HepG2 (cell line): ENCODE data around the gene GLIS2. TPM values are rescaled to one million over a fixed set of nuclear protein-coding genes. Genes with fewer than 3 reads are reported as not detected.
A peak's percentile ranks its signal among the peaks of the same experiment; 100 is the strongest.

Experiments
- HMGA1 ChIP-seq: sonication (generic); formaldehyde crosslinking; conservative IDR thresholded peaks from 2 replicates; pipeline ENCODE4 v1.4.0; 2020; ENCODE audit warnings: missing genetic modification reagents
- ISL2 ChIP-seq: sonication (generic); formaldehyde crosslinking; IDR thresholded peaks from 2 replicates; pipeline ENCODE4 v1.5.0; 2020; ENCODE audit warnings: missing genetic modification reagents
- SOX5 ChIP-seq: IDR thresholded peaks from 2 replicates; pipeline ENCODE4 v1.6.1; 2016; ENCODE audit warnings: borderline replicate concordance
- ZMAT3 ChIP-seq: sonication (generic); formaldehyde crosslinking; conservative IDR thresholded peaks from 2 replicates; pipeline ENCODE4 v1.7.0; 2021; ENCODE audit warnings: missing genetic modification reagents
- ZNF282 ChIP-seq: fragments of 450-650 bp; IDR thresholded peaks from 2 replicates; pipeline ENCODE4 v1.6.1; 2018; ENCODE audit not compliant: partially characterized antibody
- ZNF614 ChIP-seq: IDR thresholded peaks from 2 replicates; pipeline ENCODE4 v1.6.1; 2018; ENCODE audit warnings: missing biosample characterization, missing genetic modification reagents, inconsistent platforms, borderline replicate concordance
- polyA plus RNA-seq, 8 experiments: library from polyadenylated mRNA; depleted of rRNA in 3 of 8; stranded (reverse) in 7 of 8; unstranded in 1 of 8; fragments of >200 nt; fragmentation: Illumina TruSeq in 4 of 8; extraction: Trizol in 4 of 8; gene quantifications; 2 replicates each; pipeline versions ENCODE4 v1.2.1 to v1.2.3, GENCODE V29; 2011 to 2016; ENCODE audit warnings: low read depth in 4 of 8, missing spikeins in 1 of 8, mixed read lengths in 1 of 8; ENCODE audit not compliant: insufficient read depth in 1 of 8
- total RNA-seq, 5 experiments: library from RNA; depleted of rRNA; stranded (reverse); fragments of >200 nt; fragmentation: Illumina TruSeq; extraction: Trizol; gene quantifications; 2 replicates each; pipeline ENCODE4 v1.2.3, GENCODE V29; 2016; ENCODE audit warnings: low read depth in 1 of 5
- TF ChIP-seq, protein P1 (sequence below): sonication (generic); formaldehyde crosslinking; IDR thresholded peaks from 2 replicates; pipeline ENCODE4 v1.8.1; 2023; ENCODE audit warnings: mild to moderate bottlenecking, missing genetic modification reagents
- TF ChIP-seq, protein P2 (sequence below): sonication (generic); formaldehyde crosslinking; conservative IDR thresholded peaks from 2 replicates; pipeline ENCODE4 v1.4.0; 2020; ENCODE audit warnings: mild to moderate bottlenecking, missing genetic modification reagents, moderate library complexity
- TF ChIP-seq, protein P3 (sequence below): sonication (generic); formaldehyde crosslinking; IDR thresholded peaks from 2 replicates; pipeline ENCODE4 v1.9.0; 2022; ENCODE audit warnings: low read depth, missing genetic modification reagents
- TF ChIP-seq, protein P4 (sequence below): sonication (generic); formaldehyde crosslinking; IDR thresholded peaks from 2 replicates; pipeline ENCODE4 v1.5.1; 2020; ENCODE audit warnings: mild to moderate bottlenecking, missing genetic modification reagents, moderate library complexity
- TF ChIP-seq, protein P5 (sequence below): IDR thresholded peaks from 2 replicates; pipeline ENCODE4 v1.6.1; 2012; ENCODE audit warnings: inconsistent platforms
- TF ChIP-seq, protein P6 (sequence below): sonication (generic); formaldehyde crosslinking; IDR thresholded peaks from 2 replicates; pipeline ENCODE4 v1.5.1; 2020; ENCODE audit warnings: mild to moderate bottlenecking, missing genetic modification reagents, borderline replicate concordance

Gene GLIS2
- total and polyA plus RNA-seq, 2 of the 13 experiments (the other 11 are each of a cell fraction or from before 2014, with no cell fraction given), result 0.28 to 0.29 TPM

DNA sequence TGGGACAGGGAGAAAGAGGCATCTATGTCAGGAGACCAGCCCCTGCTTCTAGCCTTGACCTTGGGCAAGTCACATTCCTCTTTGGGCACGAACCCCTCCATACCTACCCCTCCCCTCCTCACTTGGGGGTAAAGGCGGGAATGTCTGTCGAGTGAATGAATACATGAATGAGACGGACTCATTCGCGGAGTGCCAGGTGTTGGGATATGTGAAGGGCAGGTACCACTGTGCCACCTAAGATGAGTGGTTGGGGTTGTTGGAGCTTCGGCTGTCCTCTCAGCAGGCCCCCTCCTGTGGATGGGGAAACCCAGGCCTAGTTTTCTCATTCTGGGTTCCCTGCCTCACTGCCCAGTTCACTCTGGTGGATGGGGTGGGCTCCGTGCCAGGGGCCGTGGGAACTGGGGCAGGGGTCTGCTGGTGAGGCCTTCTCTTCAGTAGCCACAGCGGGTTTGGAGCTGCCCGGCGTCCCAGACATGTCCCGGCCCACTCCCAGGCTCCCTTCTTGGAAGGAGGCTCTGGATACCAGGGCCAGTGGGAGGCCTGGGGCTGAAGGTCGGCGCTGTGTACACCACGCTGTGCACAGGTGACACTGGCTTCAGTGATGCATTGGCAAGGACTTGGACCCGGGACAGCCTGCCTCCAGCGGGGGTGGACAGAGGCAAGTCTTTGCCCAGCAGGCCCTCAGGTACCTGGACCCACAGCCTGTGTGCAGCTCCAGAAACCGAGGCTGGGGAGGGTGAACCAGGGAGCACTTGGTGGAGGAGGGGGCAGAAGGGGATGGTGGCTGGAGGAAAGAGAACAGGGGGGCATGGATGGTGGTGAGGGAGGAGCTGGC, 5.6 kb downstream of the GLIS2 start (continued):
- TF ChIP-seq, protein P1, sequence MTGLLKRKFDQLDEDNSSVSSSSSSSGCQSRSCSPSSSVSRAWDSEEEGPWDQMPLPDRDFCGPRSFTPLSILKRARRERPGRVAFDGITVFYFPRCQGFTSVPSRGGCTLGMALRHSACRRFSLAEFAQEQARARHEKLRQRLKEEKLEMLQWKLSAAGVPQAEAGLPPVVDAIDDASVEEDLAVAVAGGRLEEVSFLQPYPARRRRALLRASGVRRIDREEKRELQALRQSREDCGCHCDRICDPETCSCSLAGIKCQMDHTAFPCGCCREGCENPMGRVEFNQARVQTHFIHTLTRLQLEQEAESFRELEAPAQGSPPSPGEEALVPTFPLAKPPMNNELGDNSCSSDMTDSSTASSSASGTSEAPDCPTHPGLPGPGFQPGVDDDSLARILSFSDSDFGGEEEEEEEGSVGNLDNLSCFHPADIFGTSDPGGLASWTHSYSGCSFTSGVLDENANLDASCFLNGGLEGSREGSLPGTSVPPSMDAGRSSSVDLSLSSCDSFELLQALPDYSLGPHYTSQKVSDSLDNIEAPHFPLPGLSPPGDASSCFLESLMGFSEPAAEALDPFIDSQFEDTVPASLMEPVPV (CRISPR knock-in tag), result no peak
- TF ChIP-seq HMGA1 (CRISPR knock-in tag) (no peak), ISL2 (CRISPR knock-in tag) (no peak), ZNF282 (no peak), SOX5 (no peak), ZMAT3 (CRISPR knock-in tag) (no peak), ZNF614 (CRISPR knock-in tag) (no peak)
- TF ChIP-seq, protein P2, sequence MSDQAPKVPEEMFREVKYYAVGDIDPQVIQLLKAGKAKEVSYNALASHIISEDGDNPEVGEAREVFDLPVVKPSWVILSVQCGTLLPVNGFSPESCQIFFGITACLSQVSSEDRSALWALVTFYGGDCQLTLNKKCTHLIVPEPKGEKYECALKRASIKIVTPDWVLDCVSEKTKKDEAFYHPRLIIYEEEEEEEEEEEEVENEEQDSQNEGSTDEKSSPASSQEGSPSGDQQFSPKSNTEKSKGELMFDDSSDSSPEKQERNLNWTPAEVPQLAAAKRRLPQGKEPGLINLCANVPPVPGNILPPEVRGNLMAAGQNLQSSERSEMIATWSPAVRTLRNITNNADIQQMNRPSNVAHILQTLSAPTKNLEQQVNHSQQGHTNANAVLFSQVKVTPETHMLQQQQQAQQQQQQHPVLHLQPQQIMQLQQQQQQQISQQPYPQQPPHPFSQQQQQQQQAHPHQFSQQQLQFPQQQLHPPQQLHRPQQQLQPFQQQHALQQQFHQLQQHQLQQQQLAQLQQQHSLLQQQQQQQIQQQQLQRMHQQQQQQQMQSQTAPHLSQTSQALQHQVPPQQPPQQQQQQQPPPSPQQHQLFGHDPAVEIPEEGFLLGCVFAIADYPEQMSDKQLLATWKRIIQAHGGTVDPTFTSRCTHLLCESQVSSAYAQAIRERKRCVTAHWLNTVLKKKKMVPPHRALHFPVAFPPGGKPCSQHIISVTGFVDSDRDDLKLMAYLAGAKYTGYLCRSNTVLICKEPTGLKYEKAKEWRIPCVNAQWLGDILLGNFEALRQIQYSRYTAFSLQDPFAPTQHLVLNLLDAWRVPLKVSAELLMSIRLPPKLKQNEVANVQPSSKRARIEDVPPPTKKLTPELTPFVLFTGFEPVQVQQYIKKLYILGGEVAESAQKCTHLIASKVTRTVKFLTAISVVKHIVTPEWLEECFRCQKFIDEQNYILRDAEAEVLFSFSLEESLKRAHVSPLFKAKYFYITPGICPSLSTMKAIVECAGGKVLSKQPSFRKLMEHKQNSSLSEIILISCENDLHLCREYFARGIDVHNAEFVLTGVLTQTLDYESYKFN, result peak; percentile 28; the same call in 1 of the 2 replicates
- TF ChIP-seq, protein P3, sequence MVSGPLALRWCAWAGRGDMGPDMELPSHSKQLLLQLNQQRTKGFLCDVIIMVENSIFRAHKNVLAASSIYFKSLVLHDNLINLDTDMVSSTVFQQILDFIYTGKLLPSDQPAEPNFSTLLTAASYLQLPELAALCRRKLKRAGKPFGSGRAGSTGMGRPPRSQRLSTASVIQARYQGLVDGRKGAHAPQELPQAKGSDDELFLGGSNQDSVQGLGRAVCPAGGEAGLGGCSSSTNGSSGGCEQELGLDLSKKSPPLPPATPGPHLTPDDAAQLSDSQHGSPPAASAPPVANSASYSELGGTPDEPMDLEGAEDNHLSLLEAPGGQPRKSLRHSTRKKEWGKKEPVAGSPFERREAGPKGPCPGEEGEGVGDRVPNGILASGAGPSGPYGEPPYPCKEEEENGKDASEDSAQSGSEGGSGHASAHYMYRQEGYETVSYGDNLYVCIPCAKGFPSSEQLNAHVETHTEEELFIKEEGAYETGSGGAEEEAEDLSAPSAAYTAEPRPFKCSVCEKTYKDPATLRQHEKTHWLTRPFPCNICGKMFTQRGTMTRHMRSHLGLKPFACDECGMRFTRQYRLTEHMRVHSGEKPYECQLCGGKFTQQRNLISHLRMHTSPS (CRISPR knock-in tag), result no peak; the same call in 1 of the 2 replicates
- TF ChIP-seq, protein P4, sequence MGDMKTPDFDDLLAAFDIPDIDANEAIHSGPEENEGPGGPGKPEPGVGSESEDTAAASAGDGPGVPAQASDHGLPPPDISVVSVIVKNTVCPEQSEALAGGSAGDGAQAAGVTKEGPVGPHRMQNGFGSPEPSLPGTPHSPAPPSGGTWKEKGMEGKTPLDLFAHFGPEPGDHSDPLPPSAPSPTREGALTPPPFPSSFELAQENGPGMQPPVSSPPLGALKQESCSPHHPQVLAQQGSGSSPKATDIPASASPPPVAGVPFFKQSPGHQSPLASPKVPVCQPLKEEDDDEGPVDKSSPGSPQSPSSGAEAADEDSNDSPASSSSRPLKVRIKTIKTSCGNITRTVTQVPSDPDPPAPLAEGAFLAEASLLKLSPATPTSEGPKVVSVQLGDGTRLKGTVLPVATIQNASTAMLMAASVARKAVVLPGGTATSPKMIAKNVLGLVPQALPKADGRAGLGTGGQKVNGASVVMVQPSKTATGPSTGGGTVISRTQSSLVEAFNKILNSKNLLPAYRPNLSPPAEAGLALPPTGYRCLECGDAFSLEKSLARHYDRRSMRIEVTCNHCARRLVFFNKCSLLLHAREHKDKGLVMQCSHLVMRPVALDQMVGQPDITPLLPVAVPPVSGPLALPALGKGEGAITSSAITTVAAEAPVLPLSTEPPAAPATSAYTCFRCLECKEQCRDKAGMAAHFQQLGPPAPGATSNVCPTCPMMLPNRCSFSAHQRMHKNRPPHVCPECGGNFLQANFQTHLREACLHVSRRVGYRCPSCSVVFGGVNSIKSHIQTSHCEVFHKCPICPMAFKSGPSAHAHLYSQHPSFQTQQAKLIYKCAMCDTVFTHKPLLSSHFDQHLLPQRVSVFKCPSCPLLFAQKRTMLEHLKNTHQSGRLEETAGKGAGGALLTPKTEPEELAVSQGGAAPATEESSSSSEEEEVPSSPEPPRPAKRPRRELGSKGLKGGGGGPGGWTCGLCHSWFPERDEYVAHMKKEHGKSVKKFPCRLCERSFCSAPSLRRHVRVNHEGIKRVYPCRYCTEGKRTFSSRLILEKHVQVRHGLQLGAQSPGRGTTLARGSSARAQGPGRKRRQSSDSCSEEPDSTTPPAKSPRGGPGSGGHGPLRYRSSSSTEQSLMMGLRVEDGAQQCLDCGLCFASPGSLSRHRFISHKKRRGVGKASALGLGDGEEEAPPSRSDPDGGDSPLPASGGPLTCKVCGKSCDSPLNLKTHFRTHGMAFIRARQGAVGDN (CRISPR knock-in tag), result peak; percentile 50
- TF ChIP-seq, protein P5, sequence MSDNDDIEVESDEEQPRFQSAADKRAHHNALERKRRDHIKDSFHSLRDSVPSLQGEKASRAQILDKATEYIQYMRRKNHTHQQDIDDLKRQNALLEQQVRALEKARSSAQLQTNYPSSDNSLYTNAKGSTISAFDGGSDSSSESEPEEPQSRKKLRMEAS, result peak; percentile 35; the same call in 1 of the 2 replicates
- TF ChIP-seq, protein P6, sequence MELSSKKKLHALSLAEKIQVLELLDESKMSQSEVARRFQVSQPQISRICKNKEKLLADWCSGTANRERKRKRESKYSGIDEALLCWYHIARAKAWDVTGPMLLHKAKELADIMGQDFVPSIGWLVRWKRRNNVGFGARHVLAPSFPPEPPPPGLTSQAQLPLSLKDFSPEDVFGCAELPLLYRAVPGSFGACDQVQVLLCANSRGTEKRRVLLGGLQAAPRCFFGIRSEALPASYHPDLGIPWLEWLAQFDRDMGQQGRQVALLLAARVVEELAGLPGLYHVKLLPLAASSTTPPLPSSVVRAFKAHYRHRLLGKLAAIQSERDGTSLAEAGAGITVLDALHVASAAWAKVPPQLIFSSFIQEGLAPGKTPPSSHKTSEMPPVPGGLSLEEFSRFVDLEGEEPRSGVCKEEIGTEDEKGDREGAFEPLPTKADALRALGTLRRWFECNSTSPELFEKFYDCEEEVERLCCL (CRISPR knock-in tag), result no peak
